Fibroblast of mammary gland (primary cell): Measurements from ENCODE around the gene SPATA13.
"Not testable (repeated sequence)": the region's sequence is repeated elsewhere in the genome, so short reads cannot be mapped to it uniquely, and the experiment has no call there.

Experiments
- DNase-seq: peaks from one replicate; pipeline ENCODE4 v3.0.0-alpha.2; 2010; ENCODE audit warnings: low read depth
- H3K4me3 ChIP-seq: 2 replicates; pipeline ENCODE4 v1.5.1; 2011; ENCODE audit warnings: low read depth, mild to moderate bottlenecking, low read length, moderate library complexity; ENCODE audit not compliant: control insufficient read depth
- CTCF ChIP-seq: conservative IDR thresholded peaks from 2 replicates; pipeline ENCODE4 v1.5.1; 2011; ENCODE audit warnings: low read depth, low read length, inconsistent platforms; ENCODE audit not compliant: control insufficient read depth, insufficient read depth

The SPATA13 gene

GRCh38 chr13:24160458-24161009 lies at the start of gene SPATA13:
SPATA13 (plus strand) TSS chr13:24160720; CDS start chr13:24222930, 62,210 bp downstream.
- TF ChIP-seq CTCF, result no peak
- DNase-seq, result peak; percentile 83
- H3K4me3 ChIP-seq, result peak within 1 kb of the TSS; percentile 77

- peak; percentile 43 for DNase-seq
- TF ChIP-seq CTCF, result no peak
- H3K4me3 ChIP-seq, result no peak overlapping the region
These were observed 47.7 kb upstream of the SPATA13 start for GRCh38 chr13:24112791-24113190.

DNA sequence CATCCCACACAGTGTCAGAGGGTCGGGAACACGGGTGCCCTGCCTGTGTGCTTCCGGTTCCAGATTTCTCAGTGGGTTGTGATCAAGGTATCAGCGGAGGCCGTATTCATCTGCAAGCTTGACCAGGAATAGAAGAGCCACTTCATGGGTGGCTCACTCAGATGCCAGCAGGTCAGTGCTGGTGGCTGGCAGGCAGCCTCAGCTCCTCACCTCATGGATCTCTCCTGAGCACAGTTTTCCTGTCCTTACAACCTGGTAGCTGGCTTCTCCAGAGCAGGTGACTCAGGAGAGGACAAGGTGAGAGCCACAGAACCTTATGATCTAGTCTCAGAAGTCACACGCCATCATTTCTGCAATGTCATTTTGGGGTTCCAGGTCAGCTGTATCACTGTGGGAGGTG lies 44.8 kb upstream of the SPATA13 start:
- no peak overlapping the region for H3K4me3 ChIP-seq
- TF ChIP-seq CTCF, result no peak
- no peak for DNase-seq

DNA sequence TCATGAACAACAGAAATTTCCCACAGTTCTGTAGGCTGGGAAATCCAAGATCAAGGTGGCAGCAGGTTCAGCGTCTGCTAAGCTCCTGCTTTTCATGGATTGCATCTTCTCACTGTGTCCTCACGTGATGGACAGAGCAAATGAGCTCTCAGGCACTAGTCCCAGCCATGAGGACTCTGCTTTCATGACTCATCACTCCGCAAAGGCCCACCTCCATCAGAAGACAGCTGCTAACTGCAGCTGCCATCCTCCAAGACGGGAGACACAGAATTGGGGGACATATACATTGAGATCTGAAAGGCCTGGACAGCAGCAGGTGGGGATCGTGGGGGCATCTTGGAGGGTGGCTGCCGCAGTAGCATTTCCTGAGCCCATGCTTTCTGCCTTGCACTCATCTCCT lies 44.4 kb upstream of the SPATA13 start:
- DNase-seq, result peak; percentile 21
- H3K4me3 ChIP-seq, result no peak overlapping the region
- TF ChIP-seq CTCF, result no peak

DNA sequence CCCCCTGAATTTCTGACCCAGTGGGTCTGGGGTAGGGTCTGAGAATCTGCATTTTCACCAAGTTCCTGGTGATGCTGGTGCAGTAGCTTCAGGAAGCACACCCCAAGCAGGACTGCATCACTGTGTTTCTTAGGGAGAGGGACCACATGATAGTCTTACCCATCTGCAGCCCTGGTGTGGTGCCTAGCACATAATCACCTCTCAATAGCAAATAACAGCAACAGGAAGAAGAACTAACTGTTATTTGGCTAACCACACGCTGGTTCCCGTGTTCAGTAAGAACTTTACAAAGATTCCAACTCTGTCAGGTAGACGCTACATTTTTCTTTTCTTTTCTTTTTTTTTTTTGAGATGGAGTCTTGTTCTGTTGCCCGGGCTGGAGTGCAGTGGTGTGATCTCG lies 41.9 kb upstream of the SPATA13 start:
- H3K4me3 ChIP-seq, result no peak overlapping the region
- TF ChIP-seq CTCF, result no peak
- no peak for DNase-seq

- no peak for TF ChIP-seq CTCF
- DNase-seq, result no peak
- H3K4me3 ChIP-seq, result no peak overlapping the region
These were observed 40.7 kb upstream of the SPATA13 start for GRCh38 chr13:24119626-24120508.

GRCh38 chr13:24122045-24122444 lies 38.5 kb upstream of the SPATA13 start:
- H3K4me3 ChIP-seq, DNase-seq: not testable (repeated sequence)
